ENCODE data around the gene TMPRSS6.

Gene TMPRSS6

GRCh38 chr22:37139762-37140161 is 30.2 kb upstream of the TMPRSS6 start:
- no peak for DNase-seq

- DNase-seq = no peak
Measured at GRCh38 chr22:37138849-37139561, 29.5 kb upstream of the TMPRSS6 start.

GRCh38 chr22:37137903-37138665 is 28.6 kb upstream of the TMPRSS6 start:
- DNase-seq = no peak

GRCh38 chr22:37137131-37137530 is 27.6 kb upstream of the TMPRSS6 start:
- DNase-seq = no peak

GRCh38 chr22:37135023-37135422 is 25.5 kb upstream of the TMPRSS6 start:
- no peak for DNase-seq

GRCh38 chr22:37133304-37134018 is 23.9 kb upstream of the TMPRSS6 start:
- DNase-seq = no peak

GRCh38 chr22:37132773-37133172 is 23.3 kb upstream of the TMPRSS6 start:
- DNase-seq = no peak

GRCh38 chr22:37129866-37130441 is 20.4 kb upstream of the TMPRSS6 start:
- no peak for DNase-seq

GRCh38 chr22:37128555-37129281 is 19.2 kb upstream of the TMPRSS6 start:
- DNase-seq = no peak

GRCh38 chr22:37127350-37127878 is 17.9 kb upstream of the TMPRSS6 start:
- DNase-seq = no peak

GRCh38 chr22:37126882-37127281 is 17.4 kb upstream of the TMPRSS6 start:
- DNase-seq = no peak

- no peak for DNase-seq
Measured at GRCh38 chr22:37126383-37126782, 16.9 kb upstream of the TMPRSS6 start.

- no peak for DNase-seq
Measured at GRCh38 chr22:37123649-37124048, 14.1 kb upstream of the TMPRSS6 start.

- no peak for DNase-seq
Measured at GRCh38 chr22:37122598-37123180, 13.2 kb upstream of the TMPRSS6 start.

- DNase-seq = peak in 1 of 2 donors; percentile 95
Measured at GRCh38 chr22:37121887-37122591, 12.5 kb upstream of the TMPRSS6 start.

- no peak for DNase-seq
Measured at GRCh38 chr22:37120569-37121340, 11.2 kb upstream of the TMPRSS6 start.

GRCh38 chr22:37119872-37120271 is 10.4 kb upstream of the TMPRSS6 start:
- no peak for DNase-seq

GRCh38 chr22:37118083-37118482 is 8.6 kb upstream of the TMPRSS6 start:
- no peak for DNase-seq

- DNase-seq = no peak
Measured at GRCh38 chr22:37117092-37117491, 7.6 kb upstream of the TMPRSS6 start.

GRCh38 chr22:37115032-37115431 is 5.5 kb upstream of the TMPRSS6 start:
- DNase-seq = no peak

GRCh38 chr22:37113757-37114156 is 4.2 kb upstream of the TMPRSS6 start:
- DNase-seq = no peak
